ENCODE data around the gene SLC32A1.

The SLC32A1 gene

GRCh38 chr20:38732981-38733380, 8.7 kb downstream of the SLC32A1 start:
- TF ChIP-seq CTCF (IDR thresholded peaks at IDR 0.05; ENCODE audit: low read depth, low read length) = no peak
- no peak for DNase-seq (ENCODE audit: low read depth in 2 of 2)

GRCh38 chr20:38735172-38735571, 10.9 kb downstream of the SLC32A1 start:
- TF ChIP-seq CTCF (IDR thresholded peaks at IDR 0.05; ENCODE audit: low read depth, low read length) = no peak
- DNase-seq (ENCODE audit: low read depth in 2 of 2) = no peak

More at GRCh38 chr20:38732981-38733380, 8.7 kb downstream of the SLC32A1 start:
- no peak overlapping the region for H3K4me3 ChIP-seq (replicated peaks in 1 of 2; ENCODE audit: low read depth in 2 of 2, low read length in 2 of 2)

GRCh38 chr20:38737887-38738286, 13.6 kb downstream of the SLC32A1 start:
- H3K4me3 ChIP-seq (replicated peaks in 1 of 2; ENCODE audit: low read depth in 2 of 2, low read length in 2 of 2) = no peak overlapping the region
- TF ChIP-seq CTCF (IDR thresholded peaks at IDR 0.05; ENCODE audit: low read depth, low read length) = no peak
- no peak for DNase-seq (ENCODE audit: low read depth in 2 of 2)

More at GRCh38 chr20:38735172-38735571, 10.9 kb downstream of the SLC32A1 start:
- H3K4me3 ChIP-seq (replicated peaks in 1 of 2; ENCODE audit: low read depth in 2 of 2, low read length in 2 of 2) = no peak overlapping the region

GRCh38 chr20:38745757-38746156, 21.5 kb downstream of the SLC32A1 start:
- no peak for DNase-seq (ENCODE audit: low read depth in 2 of 2)
- H3K4me3 ChIP-seq (replicated peaks in 1 of 2; ENCODE audit: low read depth in 2 of 2, low read length in 2 of 2) = no peak overlapping the region
- TF ChIP-seq CTCF (IDR thresholded peaks at IDR 0.05; ENCODE audit: low read depth, low read length) = no peak

- peak overlapping the region; percentile 25 to 75 for H3K4me3 ChIP-seq (replicated peaks in 1 of 2; ENCODE audit: low read depth in 2 of 2, low read length in 2 of 2)
- DNase-seq (ENCODE audit: low read depth in 2 of 2) = no peak
- no peak for TF ChIP-seq CTCF (IDR thresholded peaks at IDR 0.05; ENCODE audit: low read depth, low read length)
These were observed 23.3 kb downstream of the SLC32A1 start for GRCh38 chr20:38747495-38748096.

- H3K4me3 ChIP-seq (replicated peaks in 1 of 2; ENCODE audit: low read depth in 2 of 2, low read length in 2 of 2) = peak within 1 kb of the TSS; percentile 75 to 93
- TF ChIP-seq CTCF (IDR thresholded peaks at IDR 0.05; ENCODE audit: low read depth, low read length) = no peak
- DNase-seq (ENCODE audit: low read depth in 2 of 2) = peak; percentile 89 to 91
These were observed 24.0 kb downstream of the SLC32A1 start, which contains the start of gene ACTR5 for GRCh38 chr20:38748097-38748860. Gene ACTR5, plus strand, starts transcription at chr20:38748460. Its CDS starts 19 bp downstream, at chr20:38748479.

Measured in cardiac fibroblast (primary cell).